ENCODE data around the gene ADGB.
"Not testable (repeated sequence)": the region's sequence is repeated elsewhere in the genome, so short reads cannot be mapped to it uniquely, and the experiment has no call there.

Gene ADGB

GRCh38 chr6:146827216-146827928, 228.6 kb downstream of the ADGB start:
- DNase-seq, result no peak

GRCh38 chr6:146829792-146830565, 231.2 kb downstream of the ADGB start:
- no peak for DNase-seq

GRCh38 chr6:146833157-146833556, 234.4 kb downstream of the ADGB start:
- no peak for DNase-seq

GRCh38 chr6:146840216-146840615, 241.4 kb downstream of the ADGB start:
- DNase-seq, result no peak

GRCh38 chr6:146840641-146841040, 241.9 kb downstream of the ADGB start:
- no peak for DNase-seq

GRCh38 chr6:146847426-146847825, 248.7 kb downstream of the ADGB start:
- no peak for DNase-seq

GRCh38 chr6:146850238-146850896, 251.6 kb downstream of the ADGB start:
- DNase-seq, result peak; percentile 14 to 31

GRCh38 chr6:146850981-146851380, 252.2 kb downstream of the ADGB start:
- no peak for DNase-seq

GRCh38 chr6:146851837-146852236, 253.1 kb downstream of the ADGB start:
- peak in 1 of 2 donors; percentile 24 for DNase-seq

- not testable (repeated sequence) for DNase-seq
Measured at GRCh38 chr6:146854521-146855255, 255.9 kb downstream of the ADGB start.

GRCh38 chr6:146855889-146856288, 257.1 kb downstream of the ADGB start:
- no peak for DNase-seq

GRCh38 chr6:146856296-146856695, 257.5 kb downstream of the ADGB start:
- peak; percentile 16 to 19 for DNase-seq

GRCh38 chr6:146857180-146857979, 258.6 kb downstream of the ADGB start:
- DNase-seq, result peak; percentile 70 to 80

GRCh38 chr6:146857980-146858347, 259.2 kb downstream of the ADGB start:
- DNase-seq, result no peak

- DNase-seq, result no peak
Measured at GRCh38 chr6:146859206-146859605, 260.4 kb downstream of the ADGB start.

GRCh38 chr6:146859795-146860495, 261.2 kb downstream of the ADGB start:
- DNase-seq, result no peak

GRCh38 chr6:146860583-146860982, 261.8 kb downstream of the ADGB start:
- DNase-seq, result no peak

- DNase-seq, result no peak
Measured at GRCh38 chr6:146861029-146861563, 262.3 kb downstream of the ADGB start.

- DNase-seq, result no peak
Measured at GRCh38 chr6:146861716-146862115, 262.9 kb downstream of the ADGB start.

- DNase-seq, result no peak
Measured at GRCh38 chr6:146862508-146862919, 263.7 kb downstream of the ADGB start.

- DNase-seq, result no peak
Measured at GRCh38 chr6:146864300-146864699, 265.5 kb downstream of the ADGB start.

Measured in stimulated activated CD4-positive, alpha-beta T cell treated with anti-CD3 and anti-CD28 coated beads, Interleukin-2, amount 100 ng/mL, for 48 hours (primary cell).